Activated naive CD4-positive, alpha-beta T cell treated with anti-CD3 and anti-CD28 coated beads, Interleukin-2, amount 50 U/mL, for 72 hours (primary cell): Measurements from ENCODE around the gene OPRL1. TPM values are rescaled to one million over a fixed set of nuclear protein-coding genes. Genes with fewer than 3 reads are reported as not detected.
A peak's percentile ranks its signal among the peaks of the same experiment; 100 is the strongest.

ENCODE experiments used
- ATAC-seq, 2 donors: fragments of 150-1000 bp; cut with Tn5 transposase; 2 replicates each; pipeline ENCODE4 v1.10.0; 2021; ENCODE audit warnings: mild to moderate bottlenecking in 2 of 2, moderate library complexity in 2 of 2
- DNase-seq, 2 donors: peaks; one replicate each; pipeline ENCODE4 v3.0.0; 2021 to 2022; ENCODE audit warnings: low spot score in 2 of 2
- H3K27ac Mint-ChIP-seq, 2 donors: one replicate each; pipeline ENCODE4 v1.8.0; 2022; ENCODE audit warnings: mild to moderate bottlenecking in 2 of 2, mixed read lengths in 2 of 2
- H3K36me3 Mint-ChIP-seq, 2 donors: one replicate each; pipeline ENCODE4 v1.8.0; 2022; ENCODE audit warnings: mixed read lengths in 2 of 2
- H3K9me3 Mint-ChIP-seq, 2 donors: one replicate each; pipeline ENCODE4 v1.8.0; 2022; ENCODE audit warnings: mixed read lengths in 2 of 2
- total RNA-seq, 2 donors: library from RNA; stranded (reverse); gene quantifications; one replicate each; pipeline ENCODE4 v1.2.3, GENCODE V29; 2022

OPRL1 gene
- total RNA-seq, 2 donors from 2014 or later, result 0.32 to 1.2 TPM

GRCh38 chr20:64040231-64041039, 39.4 kb upstream of the OPRL1 start:
- Mint-ChIP-seq H3K9me3 (no peaks in the 10 kb centered on the region), H3K36me3 (no peaks in the 10 kb centered on the region), H3K27ac (no peak overlapping the region)
- ATAC-seq (no peak), DNase-seq (no peak)

GRCh38 chr20:64041040-64041780, 38.7 kb upstream of the OPRL1 start:
- Mint-ChIP-seq H3K36me3 (no peaks in the 10 kb centered on the region), H3K9me3 (no peaks in the 10 kb centered on the region), H3K27ac (peak overlapping the region; percentile 19 to 78)
- ATAC-seq (no peak), DNase-seq (no peak)

- Mint-ChIP-seq H3K36me3 (no peaks in the 10 kb centered on the region), H3K9me3 (no peaks in the 10 kb centered on the region), H3K27ac (peak overlapping the region in 1 of 2 donors; percentile 78)
- DNase-seq (no peak), ATAC-seq (no peak)
Measured at GRCh38 chr20:64041781-64042053, 38.2 kb upstream of the OPRL1 start.

- no peak for ATAC-seq
Measured at GRCh38 chr20:64042054-64042781, 37.7 kb upstream of the OPRL1 start.

GRCh38 chr20:64043768-64044167, 36.1 kb upstream of the OPRL1 start:
- Mint-ChIP-seq H3K36me3 (no peaks in the 10 kb centered on the region), H3K27ac (peak overlapping the region in 1 of 2 donors; percentile 48), H3K9me3 (no peaks in the 10 kb centered on the region)
- no peak for DNase-seq
- no peak for ATAC-seq

More at GRCh38 chr20:64042054-64042781, 37.7 kb upstream of the OPRL1 start:
- Mint-ChIP-seq H3K27ac (peak overlapping the region; percentile 57 to 78), H3K9me3 (no peaks in the 10 kb centered on the region), H3K36me3 (no peaks in the 10 kb centered on the region)
- no peak for DNase-seq

GRCh38 chr20:64044484-64045247, 35.2 kb upstream of the OPRL1 start:
- peak overlapping the region in 1 of 2 donors; percentile 48 for H3K27ac Mint-ChIP-seq
- H3K36me3 Mint-ChIP-seq, result no peaks in the 10 kb centered on the region
- ATAC-seq (no peak), DNase-seq (no peak)
- H3K9me3 Mint-ChIP-seq, result no peaks in the 10 kb centered on the region

GRCh38 chr20:64045346-64046011, 34.4 kb upstream of the OPRL1 start:
- DNase-seq (no peak), ATAC-seq (no peak)
- no peak overlapping the region for H3K27ac Mint-ChIP-seq
- H3K36me3 Mint-ChIP-seq, result no peaks in the 10 kb centered on the region
- H3K9me3 Mint-ChIP-seq, result no peaks in the 10 kb centered on the region

GRCh38 chr20:64047046-64047389, 32.9 kb upstream of the OPRL1 start:
- no peaks in the 10 kb centered on the region for H3K9me3 Mint-ChIP-seq
- no peaks in the 10 kb centered on the region for H3K36me3 Mint-ChIP-seq
- ATAC-seq (no peak), DNase-seq (no peak)
- no peak overlapping the region for H3K27ac Mint-ChIP-seq

GRCh38 chr20:64047968-64048401, 31.9 kb upstream of the OPRL1 start:
- Mint-ChIP-seq H3K36me3 (no peaks in the 10 kb centered on the region), H3K9me3 (no peaks in the 10 kb centered on the region), H3K27ac (no peak overlapping the region)
- DNase-seq (no peak), ATAC-seq (no peak)

GRCh38 chr20:64048402-64049044, 31.4 kb upstream of the OPRL1 start:
- ATAC-seq, result no peak
- no peaks in the 10 kb centered on the region for H3K9me3 Mint-ChIP-seq
- H3K36me3 Mint-ChIP-seq, result no peaks in the 10 kb centered on the region
- no peak overlapping the region for H3K27ac Mint-ChIP-seq
- no peak for DNase-seq

GRCh38 chr20:64049060-64049877, 30.6 kb upstream of the OPRL1 start, which contains the start of gene SOX18:
Gene SOX18, minus strand, starts transcription at chr20:64049639. Its CDS starts 123 bp downstream, at chr20:64049516.
- ATAC-seq, result peak; percentile 64 to 68
- Mint-ChIP-seq H3K36me3 (no peaks in the 10 kb centered on the region), H3K27ac (no peak within 1 kb of the TSS), H3K9me3 (no peaks in the 10 kb centered on the region)
- peak in 1 of 2 donors; percentile 54 for DNase-seq

GRCh38 chr20:64049878-64050260, 30.0 kb upstream of the OPRL1 start:
- ATAC-seq, result no peak
- Mint-ChIP-seq H3K36me3 (no peaks in the 10 kb centered on the region), H3K9me3 (no peaks in the 10 kb centered on the region), H3K27ac (no peak overlapping the region)
- DNase-seq, result no peak

- no peak for DNase-seq
- H3K9me3 Mint-ChIP-seq, result no peaks in the 10 kb centered on the region
- no peaks in the 10 kb centered on the region for H3K36me3 Mint-ChIP-seq
- H3K27ac Mint-ChIP-seq, result no peak overlapping the region
- no peak for ATAC-seq
Measured at GRCh38 chr20:64050261-64051032, 29.4 kb upstream of the OPRL1 start.

GRCh38 chr20:64051033-64051452, 28.8 kb upstream of the OPRL1 start:
- ATAC-seq, result no peak
- H3K27ac Mint-ChIP-seq, result no peak overlapping the region
- H3K9me3 Mint-ChIP-seq, result no peaks in the 10 kb centered on the region
- H3K36me3 Mint-ChIP-seq, result no peaks in the 10 kb centered on the region
- no peak for DNase-seq
